ENCODE data around the gene MPP2.

The MPP2 gene

DNA sequence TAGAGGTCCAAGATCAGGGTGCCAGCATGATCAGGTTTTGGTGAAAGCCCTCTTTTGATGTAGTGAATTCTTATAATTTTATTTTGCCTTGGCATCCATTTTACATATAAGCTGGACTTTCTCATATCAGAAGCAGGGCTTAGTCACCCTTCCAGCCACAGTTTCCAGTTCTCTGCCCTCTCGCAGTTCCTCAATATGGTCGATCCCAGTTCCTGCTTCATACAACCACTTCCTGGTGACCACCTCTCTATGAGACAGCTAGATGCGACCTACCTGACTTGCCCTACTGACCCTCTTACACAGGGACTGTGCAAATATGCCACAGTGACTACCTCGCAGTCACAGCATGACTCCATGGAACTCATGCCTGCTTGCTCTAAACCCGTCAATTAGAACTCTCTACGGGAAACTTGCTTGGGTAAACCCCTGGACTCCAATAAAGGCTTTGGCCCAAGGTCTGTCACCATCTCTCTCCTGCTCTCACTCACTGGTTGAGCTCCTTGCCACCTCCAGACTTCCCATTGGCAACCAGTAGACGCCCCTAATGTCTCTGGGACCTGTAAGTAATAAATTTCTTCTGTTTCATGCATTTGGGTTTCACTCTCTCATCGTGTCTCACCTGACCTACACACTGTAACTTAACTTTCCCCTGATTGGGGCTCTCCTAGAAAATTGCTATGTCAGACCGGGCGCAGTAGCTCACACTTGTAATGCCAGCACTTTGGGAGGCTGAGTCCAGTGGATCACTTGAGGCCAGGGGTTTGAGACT, 38.9 kb downstream of the MPP2 start:
- no peak overlapping the region for H3K4me3 ChIP-seq (ENCODE audit: severe bottlenecking)
- no peak overlapping the region for H3K27ac ChIP-seq (ENCODE audit: poor library complexity, severe bottlenecking)
- no peaks in the 10 kb centered on the region for H3K27me3 ChIP-seq (ENCODE audit: insufficient read depth, poor library complexity, severe bottlenecking)
- H3K4me1 ChIP-seq (ENCODE audit: insufficient read depth, poor library complexity, severe bottlenecking), result peaks cover 2% of the 10 kb centered on the region
- TF ChIP-seq, protein P1, sequence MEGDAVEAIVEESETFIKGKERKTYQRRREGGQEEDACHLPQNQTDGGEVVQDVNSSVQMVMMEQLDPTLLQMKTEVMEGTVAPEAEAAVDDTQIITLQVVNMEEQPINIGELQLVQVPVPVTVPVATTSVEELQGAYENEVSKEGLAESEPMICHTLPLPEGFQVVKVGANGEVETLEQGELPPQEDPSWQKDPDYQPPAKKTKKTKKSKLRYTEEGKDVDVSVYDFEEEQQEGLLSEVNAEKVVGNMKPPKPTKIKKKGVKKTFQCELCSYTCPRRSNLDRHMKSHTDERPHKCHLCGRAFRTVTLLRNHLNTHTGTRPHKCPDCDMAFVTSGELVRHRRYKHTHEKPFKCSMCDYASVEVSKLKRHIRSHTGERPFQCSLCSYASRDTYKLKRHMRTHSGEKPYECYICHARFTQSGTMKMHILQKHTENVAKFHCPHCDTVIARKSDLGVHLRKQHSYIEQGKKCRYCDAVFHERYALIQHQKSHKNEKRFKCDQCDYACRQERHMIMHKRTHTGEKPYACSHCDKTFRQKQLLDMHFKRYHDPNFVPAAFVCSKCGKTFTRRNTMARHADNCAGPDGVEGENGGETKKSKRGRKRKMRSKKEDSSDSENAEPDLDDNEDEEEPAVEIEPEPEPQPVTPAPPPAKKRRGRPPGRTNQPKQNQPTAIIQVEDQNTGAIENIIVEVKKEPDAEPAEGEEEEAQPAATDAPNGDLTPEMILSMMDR (IDR thresholded peaks at IDR 0.05; ENCODE audit: poor library complexity, severe bottlenecking), result no peak
- DNase-seq (ENCODE audit: low spot score) (no peak), ATAC-seq (ENCODE audit: low read depth) (no peak)
- H3K9me3 ChIP-seq (ENCODE audit: severe bottlenecking), result no peaks in the 10 kb centered on the region
- no peaks in the 10 kb centered on the region for H3K36me3 ChIP-seq (ENCODE audit: low read depth)

DNA sequence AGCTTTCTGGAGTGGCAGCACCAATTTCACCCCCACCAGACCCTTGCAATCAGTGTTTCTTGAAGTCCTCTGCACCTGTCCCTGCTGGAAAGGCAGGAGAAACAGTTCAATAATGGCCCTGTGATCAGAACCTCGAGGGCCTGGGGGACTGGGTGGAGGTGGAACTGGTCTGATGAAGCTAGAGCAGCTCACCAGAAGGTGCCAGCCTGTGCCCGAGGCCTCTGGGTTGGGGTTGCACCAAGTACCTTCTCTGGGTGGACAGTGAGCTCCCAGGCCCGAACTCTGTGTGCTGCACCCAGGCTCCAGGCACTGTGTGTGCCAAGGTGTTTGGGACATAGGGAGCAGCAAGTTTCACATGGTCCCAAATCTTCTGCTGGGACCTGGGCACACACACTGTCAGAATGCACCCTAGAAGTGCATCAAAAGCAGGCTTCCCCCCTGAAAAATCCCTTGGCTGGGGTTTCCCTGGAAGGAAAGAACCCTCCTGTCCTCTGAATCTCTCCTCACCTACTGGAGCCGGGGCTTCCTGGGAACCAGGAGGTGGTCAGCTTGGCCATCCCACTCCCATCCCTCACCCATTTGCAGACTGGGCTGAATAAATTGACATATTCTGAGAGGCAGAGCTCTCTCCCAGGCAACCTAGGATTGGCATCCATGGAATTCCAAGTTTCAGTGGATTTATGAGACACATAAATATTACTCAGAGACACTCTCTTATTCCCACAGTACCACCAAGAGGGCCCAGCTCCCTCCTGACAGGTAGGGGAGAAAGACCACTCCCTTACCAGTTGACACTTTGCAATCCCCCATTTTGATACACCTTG, 43.0 kb downstream of the MPP2 start:
- H3K27me3 ChIP-seq (ENCODE audit: insufficient read depth, poor library complexity, severe bottlenecking), result no peaks in the 10 kb centered on the region
- TF ChIP-seq, protein P1 (IDR thresholded peaks at IDR 0.05; ENCODE audit: poor library complexity, severe bottlenecking), result no peak
- no peaks in the 10 kb centered on the region for H3K9me3 ChIP-seq (ENCODE audit: severe bottlenecking)
- H3K4me1 ChIP-seq (ENCODE audit: insufficient read depth, poor library complexity, severe bottlenecking), result no peaks in the 10 kb centered on the region
- no peaks in the 10 kb centered on the region for H3K36me3 ChIP-seq (ENCODE audit: low read depth)
- no peak for DNase-seq (ENCODE audit: low spot score)
- no peak for ATAC-seq (ENCODE audit: low read depth)
- H3K4me3 ChIP-seq (ENCODE audit: severe bottlenecking), result no peak overlapping the region
- no peak overlapping the region for H3K27ac ChIP-seq (ENCODE audit: poor library complexity, severe bottlenecking)

DNA sequence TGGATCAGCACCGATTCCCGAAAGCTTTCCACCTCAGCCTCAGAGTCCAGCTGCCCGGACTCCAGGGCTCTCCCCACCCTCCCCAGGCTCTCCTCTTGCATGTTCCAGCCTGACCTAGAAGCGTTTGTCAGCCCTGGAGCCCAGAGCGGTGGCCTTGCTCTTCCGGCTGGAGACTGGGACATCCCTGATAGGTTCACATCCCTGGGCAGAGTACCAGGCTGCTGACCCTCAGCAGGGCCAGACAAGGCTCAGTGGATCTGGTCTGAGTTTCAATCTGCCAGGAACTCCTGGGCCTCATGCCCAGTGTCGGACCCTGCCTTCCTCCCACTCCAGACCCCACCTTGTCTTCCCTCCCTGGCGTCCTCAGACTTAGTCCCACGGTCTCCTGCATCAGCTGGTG, 45.4 kb downstream of the MPP2 start:
- TF ChIP-seq, protein P1 (IDR thresholded peaks at IDR 0.05; ENCODE audit: poor library complexity, severe bottlenecking), result no peak
- ATAC-seq (ENCODE audit: low read depth), result no peak
- no peak overlapping the region for H3K4me3 ChIP-seq (ENCODE audit: severe bottlenecking)

DNA sequence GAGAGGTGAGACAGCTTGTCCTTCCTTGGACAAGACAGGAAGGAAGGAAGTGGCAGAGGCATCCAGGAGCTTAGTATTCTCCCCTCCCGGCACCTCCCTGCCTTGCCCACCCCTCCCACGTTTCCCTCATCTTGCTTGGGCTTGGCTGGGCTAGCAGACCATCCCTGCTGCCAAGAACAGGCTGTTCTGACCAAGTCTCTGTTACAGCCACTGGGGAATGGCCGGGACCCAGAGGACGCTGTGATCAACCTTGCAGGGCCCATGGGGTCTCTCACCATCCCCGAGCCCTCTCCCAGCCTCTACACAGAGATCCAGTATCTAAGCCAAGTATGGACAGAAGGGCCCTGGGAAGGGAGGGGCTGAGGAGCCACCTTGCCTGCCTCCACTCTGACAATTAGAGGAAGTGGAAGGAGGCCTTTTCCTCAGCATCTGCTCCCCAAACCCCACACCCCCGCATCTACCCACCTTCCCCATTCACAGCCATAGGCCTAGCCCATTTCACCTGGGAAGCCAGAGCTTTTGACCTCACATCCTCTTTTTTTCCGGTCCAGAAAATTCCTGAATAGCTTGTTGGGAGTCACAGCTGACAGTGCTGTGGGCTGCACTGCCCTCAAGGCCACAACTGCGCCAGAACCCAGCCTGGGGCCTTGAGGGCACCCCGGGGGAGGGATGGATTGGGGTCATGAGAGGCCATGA, 46.3 kb downstream of the MPP2 start:
- TF ChIP-seq, protein P1 (IDR thresholded peaks at IDR 0.05; ENCODE audit: poor library complexity, severe bottlenecking), result no peak
- no peaks in the 10 kb centered on the region for H3K9me3 ChIP-seq (ENCODE audit: severe bottlenecking)
- H3K4me3 ChIP-seq (ENCODE audit: severe bottlenecking), result no peak overlapping the region
- no peaks in the 10 kb centered on the region for H3K27me3 ChIP-seq (ENCODE audit: insufficient read depth, poor library complexity, severe bottlenecking)
- H3K4me1 ChIP-seq (ENCODE audit: insufficient read depth, poor library complexity, severe bottlenecking), result no peaks in the 10 kb centered on the region
- DNase-seq (ENCODE audit: low spot score) (no peak), ATAC-seq (ENCODE audit: low read depth) (no peak)
- no peak overlapping the region for H3K27ac ChIP-seq (ENCODE audit: poor library complexity, severe bottlenecking)
- no peaks in the 10 kb centered on the region for H3K36me3 ChIP-seq (ENCODE audit: low read depth)

More for the DNA sequence above, 45.4 kb downstream of the MPP2 start:
- Histone ChIP-seq H3K27ac (ENCODE audit: poor library complexity, severe bottlenecking) (no peak overlapping the region), H3K4me1 (ENCODE audit: insufficient read depth, poor library complexity, severe bottlenecking) (no peaks in the 10 kb centered on the region), H3K27me3 (ENCODE audit: insufficient read depth, poor library complexity, severe bottlenecking) (no peaks in the 10 kb centered on the region), H3K36me3 (ENCODE audit: low read depth) (no peaks in the 10 kb centered on the region), H3K9me3 (ENCODE audit: severe bottlenecking) (no peaks in the 10 kb centered on the region)
- DNase-seq (ENCODE audit: low spot score), result no peak

All from RWPE2 (cell line).